ENCODE results near the gene KLF15.

Gene KLF15

GRCh38 chr3:126395846-126396513 is 38.8 kb upstream of the KLF15 start:
- no peak overlapping the region for H3K27ac ChIP-seq
- H3K27me3 ChIP-seq: peaks cover 0 to 5% of the 10 kb centered on the region in 2 donors
- H3K36me3 ChIP-seq: no peaks in the 10 kb centered on the region
- H3K9me3 ChIP-seq: no peaks in the 10 kb centered on the region
- H3K4me1 ChIP-seq: peaks cover 0 to 10% (median 5%) of the 10 kb centered on the region in 4 donors
- intact Hi-C loops (cut with DNase I; ENCODE audit: low total_unique reads): no loop called here
- peak in 1 of 2 donors; percentile 47 for DNase-seq
- TF ChIP-seq CTCF (IDR thresholded peaks at IDR 0.05): no peak
- no peak overlapping the region for H3K4me3 ChIP-seq

GRCh38 chr3:126394977-126395321 is 37.7 kb upstream of the KLF15 start:
- no peak for TF ChIP-seq CTCF (IDR thresholded peaks at IDR 0.05)

GRCh38 chr3:126394179-126394976 is 37.2 kb upstream of the KLF15 start, which contains the start of gene CFAP100:
Gene CFAP100 (plus strand): TSS chr3:126394909. CDS start chr3:126396001, 1,092 bp downstream.
- intact Hi-C loops (cut with DNase I; ENCODE audit: low total_unique reads): loop anchor here (5.0 kb wide), 2 partner anchors 78 to 262 kb away; no protein-coding TSS in a partner anchor
- H3K4me1 ChIP-seq: peaks cover 0 to 14% (median 8%) of the 10 kb centered on the region in 4 donors
- DNase-seq: peak; percentile 39 to 71
- H3K36me3 ChIP-seq: no peaks in the 10 kb centered on the region
- peaks cover 0 to 5% of the 10 kb centered on the region in 2 donors for H3K27me3 ChIP-seq
- no peaks in the 10 kb centered on the region for H3K9me3 ChIP-seq
- H3K4me3 ChIP-seq: peak within 1 kb of the TSS; percentile 32 to 44
- peak within 1 kb of the TSS in 1 of 2 donors; percentile 22 for H3K27ac ChIP-seq
- TF ChIP-seq CTCF (IDR thresholded peaks at IDR 0.05): no peak

More at GRCh38 chr3:126394977-126395321, 37.7 kb upstream of the KLF15 start:
- intact Hi-C loops (cut with DNase I; ENCODE audit: low total_unique reads): loop anchor here (5.0 kb wide), 2 partner anchors 77 to 263 kb away; no protein-coding TSS in a partner anchor
- no peak for DNase-seq
- peaks cover 0 to 5% of the 10 kb centered on the region in 2 donors for H3K27me3 ChIP-seq
- peak overlapping the region; percentile 32 to 44 for H3K4me3 ChIP-seq
- peaks cover 0 to 10% (median 5%) of the 10 kb centered on the region in 4 donors for H3K4me1 ChIP-seq
- no peaks in the 10 kb centered on the region for H3K9me3 ChIP-seq
- no peaks in the 10 kb centered on the region for H3K36me3 ChIP-seq
- H3K27ac ChIP-seq: peak overlapping the region in 1 of 2 donors; percentile 22

GRCh38 chr3:126393563-126393962 is 36.4 kb upstream of the KLF15 start:
- peaks cover 0 to 19% (median 12%) of the 10 kb centered on the region in 4 donors for H3K4me1 ChIP-seq
- intact Hi-C loops (cut with DNase I; ENCODE audit: low total_unique reads): loop anchor here (5.0 kb wide), 2 partner anchors 79 to 261 kb away; no protein-coding TSS in a partner anchor

More at GRCh38 chr3:126393563-126393962, 36.4 kb upstream of the KLF15 start:
- TF ChIP-seq CTCF (IDR thresholded peaks at IDR 0.05): no peak
- H3K27me3 ChIP-seq: peaks cover 0 to 5% of the 10 kb centered on the region in 2 donors
- no peaks in the 10 kb centered on the region for H3K36me3 ChIP-seq
- H3K4me3 ChIP-seq: no peak overlapping the region
- H3K9me3 ChIP-seq: no peaks in the 10 kb centered on the region
- peak in 1 of 2 donors; percentile 35 for DNase-seq
- no peak overlapping the region for H3K27ac ChIP-seq

Measured in tibial artery (tissue), 4 donors.